ENCODE results near the gene ATP2A3.

ATP2A3 gene

GRCh38 chr17:3917391-3917931 lies 46.8 kb downstream of the ATP2A3 start:
- Histone ChIP-seq H2AFZ (ENCODE audit: low read length) (no peak overlapping the region), H3K4me3 (ENCODE audit: low read length, poor library complexity, severe bottlenecking) (peak overlapping the region; percentile 94), H3K9ac (ENCODE audit: low read depth, low read length, poor library complexity, severe bottlenecking) (peak overlapping the region; percentile 98), H3K4me2 (ENCODE audit: low read depth, low read length, poor library complexity, severe bottlenecking) (peak overlapping the region; percentile 92), H4K20me1 (ENCODE audit: insufficient read depth, low read length, poor library complexity, severe bottlenecking) (peaks cover 30% of the 10 kb centered on the region), H3K9me2 (replicated peaks; ENCODE audit: low read depth, low read length) (no peaks in the 10 kb centered on the region), H3F3A (ENCODE audit: low read depth) (no peaks in the 10 kb centered on the region), H3K4me1 (ENCODE audit: insufficient read depth, low read length, poor library complexity, severe bottlenecking) (peaks cover 48% of the 10 kb centered on the region), H3K9me3 (ENCODE audit: insufficient read depth, low read depth, low read length) (no peaks in the 10 kb centered on the region), H3K79me2 (ENCODE audit: insufficient read depth, low read length) (peaks cover 57% of the 10 kb centered on the region), H3K36me3 (ENCODE audit: insufficient read depth, low read length) (no peaks in the 10 kb centered on the region), H3K27me3 (ENCODE audit: insufficient read depth, low read length, poor library complexity, severe bottlenecking) (no peaks in the 10 kb centered on the region)
- TF ChIP-seq CTCF (conservative IDR thresholded peaks at IDR 0.05; ENCODE audit: low read length) (no peak), EZH2phosphoT487 (IDR thresholded peaks at IDR 0.05; ENCODE audit: borderline replicate concordance) (no peak)

DNA sequence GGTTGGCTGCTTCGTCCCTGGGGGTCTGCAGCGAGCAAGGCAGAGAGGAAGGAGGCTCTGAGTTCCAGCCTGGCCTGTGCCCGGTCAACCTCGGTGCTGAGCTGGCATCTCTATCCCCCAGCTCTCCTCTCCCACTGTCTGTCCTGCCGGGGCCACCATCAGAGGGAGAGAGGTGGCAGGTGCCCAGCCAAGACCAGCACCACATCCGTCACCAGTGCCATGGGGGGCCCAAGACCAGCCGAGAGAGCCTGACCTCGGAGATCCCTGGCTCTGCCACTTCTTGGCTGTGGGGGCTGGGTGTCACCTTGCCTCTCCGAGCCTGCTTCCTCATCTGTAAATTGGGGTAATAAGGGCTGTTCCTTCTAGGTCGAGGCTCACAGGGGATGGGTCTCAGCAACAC lies 47.4 kb downstream of the ATP2A3 start:
- peaks cover 34% of the 10 kb centered on the region for H4K20me1 ChIP-seq (ENCODE audit: insufficient read depth, low read length, poor library complexity, severe bottlenecking)
- H3K27me3 ChIP-seq (ENCODE audit: insufficient read depth, low read length, poor library complexity, severe bottlenecking), result no peaks in the 10 kb centered on the region
- TF ChIP-seq EZH2phosphoT487 (IDR thresholded peaks at IDR 0.05; ENCODE audit: borderline replicate concordance), result no peak
- H3K9me3 ChIP-seq (ENCODE audit: insufficient read depth, low read depth, low read length), result no peaks in the 10 kb centered on the region
- H3K4me2 ChIP-seq (ENCODE audit: low read depth, low read length, poor library complexity, severe bottlenecking), result peak overlapping the region; percentile 92
- H3K4me1 ChIP-seq (ENCODE audit: insufficient read depth, low read length, poor library complexity, severe bottlenecking), result peaks cover 48% of the 10 kb centered on the region
- H3K79me2 ChIP-seq (ENCODE audit: insufficient read depth, low read length), result peaks cover 64% of the 10 kb centered on the region
- no peaks in the 10 kb centered on the region for H3K36me3 ChIP-seq (ENCODE audit: insufficient read depth, low read length)
- no peak overlapping the region for H2AFZ ChIP-seq (ENCODE audit: low read length)
- H3K9me2 ChIP-seq (replicated peaks; ENCODE audit: low read depth, low read length), result no peaks in the 10 kb centered on the region
- H3K9ac ChIP-seq (ENCODE audit: low read depth, low read length, poor library complexity, severe bottlenecking), result peak overlapping the region; percentile 98
- peak overlapping the region; percentile 94 for H3K4me3 ChIP-seq (ENCODE audit: low read length, poor library complexity, severe bottlenecking)
- H3F3A ChIP-seq (ENCODE audit: low read depth), result no peaks in the 10 kb centered on the region

- TF ChIP-seq EZH2phosphoT487 (IDR thresholded peaks at IDR 0.05; ENCODE audit: borderline replicate concordance) (no peak), CTCF (conservative IDR thresholded peaks at IDR 0.05; ENCODE audit: low read length) (no peak)
- H3K36me3 ChIP-seq (ENCODE audit: insufficient read depth, low read length), result no peaks in the 10 kb centered on the region
- peaks cover 70% of the 10 kb centered on the region for H3K79me2 ChIP-seq (ENCODE audit: insufficient read depth, low read length)
- H3K4me1 ChIP-seq (ENCODE audit: insufficient read depth, low read length, poor library complexity, severe bottlenecking), result peaks cover 48% of the 10 kb centered on the region
- peaks cover 40% of the 10 kb centered on the region for H4K20me1 ChIP-seq (ENCODE audit: insufficient read depth, low read length, poor library complexity, severe bottlenecking)
- H3K4me2 ChIP-seq (ENCODE audit: low read depth, low read length, poor library complexity, severe bottlenecking), result peak within 1 kb of the TSS; percentile 92
- no peaks in the 10 kb centered on the region for H3K9me2 ChIP-seq (replicated peaks; ENCODE audit: low read depth, low read length)
- no peaks in the 10 kb centered on the region for H3K27me3 ChIP-seq (ENCODE audit: insufficient read depth, low read length, poor library complexity, severe bottlenecking)
- H3F3A ChIP-seq (ENCODE audit: low read depth), result no peaks in the 10 kb centered on the region
- H3K4me3 ChIP-seq (ENCODE audit: low read length, poor library complexity, severe bottlenecking), result peak within 1 kb of the TSS; percentile 94
- peak within 1 kb of the TSS; percentile 63; the same call in 1 of the 2 replicates for H2AFZ ChIP-seq (ENCODE audit: low read length)
- no peaks in the 10 kb centered on the region for H3K9me3 ChIP-seq (ENCODE audit: insufficient read depth, low read depth, low read length)
- H3K9ac ChIP-seq (ENCODE audit: low read depth, low read length, poor library complexity, severe bottlenecking), result peak within 1 kb of the TSS; percentile 98
Measured at GRCh38 chr17:3915995-3916696, 48.1 kb downstream of the ATP2A3 start, which contains the start of gene P2RX1. TSS of gene P2RX1 (minus strand) at chr17:3916465. CDS start at chr17:3916225, 240 bp downstream.
